GM19452 (cell line): ENCODE data around the gene UBFD1.
"Not testable (repeated sequence)": the region's sequence is repeated elsewhere in the genome, so short reads cannot be mapped to it uniquely, and the experiment has no call there.

Experiments
- ATAC-seq: cut with Tn5 transposase; IDR thresholded peaks from one replicate; pipeline ENCODE4 v1.9.1; 2021; ENCODE audit not compliant: unreplicated experiment

Gene UBFD1

GRCh38 chr16:23524886-23525285 lies 32.6 kb upstream of the UBFD1 start:
- no peak for ATAC-seq

- no peak for ATAC-seq
These were observed 29.4 kb upstream of the UBFD1 start for GRCh38 chr16:23527961-23528643.

GRCh38 chr16:23528644-23529310 lies 28.8 kb upstream of the UBFD1 start:
- no peak for ATAC-seq

GRCh38 chr16:23530062-23530461 lies 27.5 kb upstream of the UBFD1 start:
- ATAC-seq = no peak

- ATAC-seq = no peak
These were observed 25.1 kb upstream of the UBFD1 start for GRCh38 chr16:23532448-23532847.

- no peak for ATAC-seq
These were observed 22.4 kb upstream of the UBFD1 start for GRCh38 chr16:23534868-23535860.

GRCh38 chr16:23535901-23536300 lies 21.6 kb upstream of the UBFD1 start:
- no peak for ATAC-seq

- ATAC-seq = no peak
These were observed 20.1 kb upstream of the UBFD1 start for GRCh38 chr16:23537390-23537789.

- ATAC-seq = no peak
These were observed 18.6 kb upstream of the UBFD1 start for GRCh38 chr16:23538919-23539278.

- ATAC-seq = no peak
These were observed 17.3 kb upstream of the UBFD1 start for GRCh38 chr16:23539984-23540816.

GRCh38 chr16:23540817-23541178 lies 16.7 kb upstream of the UBFD1 start:
- ATAC-seq = not testable (repeated sequence)

- no peak for ATAC-seq
These were observed 13.1 kb upstream of the UBFD1 start for GRCh38 chr16:23544436-23544835.

- no peak for ATAC-seq
These were observed 7.6 kb upstream of the UBFD1 start for GRCh38 chr16:23549938-23550337.

GRCh38 chr16:23552161-23552560 lies 5.4 kb upstream of the UBFD1 start:
- ATAC-seq = no peak

- no peak for ATAC-seq
These were observed 3.0 kb upstream of the UBFD1 start for GRCh38 chr16:23554536-23554935.

- peak; percentile 16 for ATAC-seq
These were observed 514 bp downstream of the UBFD1 start for GRCh38 chr16:23557779-23558702.

GRCh38 chr16:23561586-23561985 lies 4.1 kb downstream of the UBFD1 start:
- no peak for ATAC-seq

GRCh38 chr16:23562505-23562904 lies 5.0 kb downstream of the UBFD1 start:
- no peak for ATAC-seq

GRCh38 chr16:23563186-23563585 lies 5.7 kb downstream of the UBFD1 start:
- ATAC-seq = no peak
